GM23338 (cell line): ENCODE data around the gene SEMA6D.

ENCODE experiments used
- CTCF ChIP-seq, 2 experiments: fragments of 200-600 bp in 1 of 2; sonication (generic) in 1 of 2; conservative IDR thresholded peaks; 2 replicates each; pipeline versions ENCODE4 v1.5.1 to v1.6.1; 2016 to 2017; ENCODE audit warnings: antibody characterized with exemption in 2 of 2, low read depth in 2 of 2, mild to moderate bottlenecking in 2 of 2, moderate library complexity in 1 of 2
- EZH2 ChIP-seq: fragments of 200-600 bp; sonication (generic); IDR thresholded peaks from one replicate; pipeline ENCODE4 v1.8.0; 2017; ENCODE audit warnings: antibody characterized with exemption, mild to moderate bottlenecking, low read depth; ENCODE audit not compliant: unreplicated experiment
- EZH2phosphoT487 ChIP-seq: fragments of 200-600 bp; sonication (generic); IDR thresholded peaks from one replicate; pipeline ENCODE4 v1.8.1; 2018; ENCODE audit warnings: antibody characterized with exemption; ENCODE audit not compliant: unreplicated experiment
- JUNB ChIP-seq: IDR thresholded peaks from one replicate; pipeline ENCODE4 v1.6.1; 2016; ENCODE audit warnings: antibody characterized with exemption; ENCODE audit not compliant: unreplicated experiment
- POLR2AphosphoS5 ChIP-seq: IDR thresholded peaks from 2 replicates; pipeline ENCODE4 v1.6.1; 2016; ENCODE audit warnings: antibody characterized with exemption, low read depth
- STAT1 ChIP-seq: IDR thresholded peaks from one replicate; pipeline ENCODE4 v1.6.1; 2016; ENCODE audit warnings: antibody characterized with exemption; ENCODE audit not compliant: unreplicated experiment
- TF ChIP-seq, protein P1 (sequence below): IDR thresholded peaks from one replicate; pipeline ENCODE4 v1.6.1; 2018; ENCODE audit warnings: antibody characterized with exemption; ENCODE audit not compliant: unreplicated experiment
- TF ChIP-seq, protein P2 (sequence below): IDR thresholded peaks from 2 replicates; pipeline ENCODE4 v1.6.1; 2016; ENCODE audit warnings: antibody characterized with exemption

DNA sequence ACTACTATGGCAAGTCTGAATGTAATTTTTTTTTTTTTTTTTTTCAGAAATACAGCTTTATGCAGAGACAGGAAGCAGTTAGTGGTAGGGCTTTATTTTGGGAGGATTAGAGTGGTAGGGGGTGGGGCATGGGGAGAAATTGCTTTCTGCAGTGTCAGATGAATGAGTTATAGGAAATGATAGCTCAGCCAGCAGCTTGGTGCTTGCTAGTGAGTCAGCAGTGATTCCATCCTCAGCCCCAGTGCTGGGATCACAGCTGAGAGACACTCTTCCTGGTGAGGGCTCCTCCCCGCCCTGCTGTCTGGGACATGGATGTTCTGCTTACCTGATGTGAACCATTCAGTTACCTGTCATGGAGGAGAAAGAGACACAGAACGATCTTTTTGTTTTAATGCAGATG lies 39.6 kb downstream of the SEMA6D start:
- TF ChIP-seq EZH2 (no peak), POLR2AphosphoS5 (no peak), CTCF (conservative IDR thresholded peaks at IDR 0.05; ENCODE audit: low read depth in 2 of 2) (no peak), EZH2phosphoT487 (no peak), JUNB (no peak), STAT1 (no peak)
- TF ChIP-seq, protein P1, sequence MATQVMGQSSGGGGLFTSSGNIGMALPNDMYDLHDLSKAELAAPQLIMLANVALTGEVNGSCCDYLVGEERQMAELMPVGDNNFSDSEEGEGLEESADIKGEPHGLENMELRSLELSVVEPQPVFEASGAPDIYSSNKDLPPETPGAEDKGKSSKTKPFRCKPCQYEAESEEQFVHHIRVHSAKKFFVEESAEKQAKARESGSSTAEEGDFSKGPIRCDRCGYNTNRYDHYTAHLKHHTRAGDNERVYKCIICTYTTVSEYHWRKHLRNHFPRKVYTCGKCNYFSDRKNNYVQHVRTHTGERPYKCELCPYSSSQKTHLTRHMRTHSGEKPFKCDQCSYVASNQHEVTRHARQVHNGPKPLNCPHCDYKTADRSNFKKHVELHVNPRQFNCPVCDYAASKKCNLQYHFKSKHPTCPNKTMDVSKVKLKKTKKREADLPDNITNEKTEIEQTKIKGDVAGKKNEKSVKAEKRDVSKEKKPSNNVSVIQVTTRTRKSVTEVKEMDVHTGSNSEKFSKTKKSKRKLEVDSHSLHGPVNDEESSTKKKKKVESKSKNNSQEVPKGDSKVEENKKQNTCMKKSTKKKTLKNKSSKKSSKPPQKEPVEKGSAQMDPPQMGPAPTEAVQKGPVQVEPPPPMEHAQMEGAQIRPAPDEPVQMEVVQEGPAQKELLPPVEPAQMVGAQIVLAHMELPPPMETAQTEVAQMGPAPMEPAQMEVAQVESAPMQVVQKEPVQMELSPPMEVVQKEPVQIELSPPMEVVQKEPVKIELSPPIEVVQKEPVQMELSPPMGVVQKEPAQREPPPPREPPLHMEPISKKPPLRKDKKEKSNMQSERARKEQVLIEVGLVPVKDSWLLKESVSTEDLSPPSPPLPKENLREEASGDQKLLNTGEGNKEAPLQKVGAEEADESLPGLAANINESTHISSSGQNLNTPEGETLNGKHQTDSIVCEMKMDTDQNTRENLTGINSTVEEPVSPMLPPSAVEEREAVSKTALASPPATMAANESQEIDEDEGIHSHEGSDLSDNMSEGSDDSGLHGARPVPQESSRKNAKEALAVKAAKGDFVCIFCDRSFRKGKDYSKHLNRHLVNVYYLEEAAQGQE, result no peak
- TF ChIP-seq, protein P2, sequence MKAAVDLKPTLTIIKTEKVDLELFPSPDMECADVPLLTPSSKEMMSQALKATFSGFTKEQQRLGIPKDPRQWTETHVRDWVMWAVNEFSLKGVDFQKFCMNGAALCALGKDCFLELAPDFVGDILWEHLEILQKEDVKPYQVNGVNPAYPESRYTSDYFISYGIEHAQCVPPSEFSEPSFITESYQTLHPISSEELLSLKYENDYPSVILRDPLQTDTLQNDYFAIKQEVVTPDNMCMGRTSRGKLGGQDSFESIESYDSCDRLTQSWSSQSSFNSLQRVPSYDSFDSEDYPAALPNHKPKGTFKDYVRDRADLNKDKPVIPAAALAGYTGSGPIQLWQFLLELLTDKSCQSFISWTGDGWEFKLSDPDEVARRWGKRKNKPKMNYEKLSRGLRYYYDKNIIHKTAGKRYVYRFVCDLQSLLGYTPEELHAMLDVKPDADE, result no peak
